Stimulated activated CD8-positive, alpha-beta memory T cell treated with anti-CD3 and anti-CD28 coated beads, Interleukin-15, amount 100 ng/mL, for 4 hours (primary cell): ENCODE results near the gene TNMD.
A peak's percentile ranks its signal among the peaks of the same experiment; 100 is the strongest.
"Not testable (repeated sequence)": the region's sequence is repeated elsewhere in the genome, so short reads cannot be mapped to it uniquely, and the experiment has no call there.

Source experiments
- DNase-seq, 2 donors: peaks; one replicate each; pipeline ENCODE4 v3.0.0-alpha.2; 2020; ENCODE audit warnings: low read depth in 2 of 2

Gene TNMD

DNA sequence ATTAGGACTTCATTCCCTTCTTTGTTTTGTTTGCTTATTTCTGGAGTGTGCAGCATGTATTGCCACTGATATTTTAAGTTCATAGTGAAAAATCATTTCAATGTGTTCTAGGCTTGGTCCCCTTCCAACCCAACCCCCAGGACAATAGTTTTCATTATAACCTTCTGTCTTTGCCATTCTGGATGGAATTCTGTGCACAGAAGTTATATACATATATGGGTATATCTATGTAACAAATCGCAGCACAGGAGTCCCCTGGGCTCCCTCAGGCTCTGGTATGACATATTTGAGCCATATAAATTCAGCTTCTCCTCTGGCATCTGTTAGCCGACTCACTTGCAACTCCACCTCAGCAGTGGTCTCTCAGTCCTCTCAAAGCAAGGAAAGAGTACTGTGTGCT, at the start of gene TNMD:
Gene TNMD, plus strand, starts transcription at position 326 of the 400 bp plus-strand sequence. CDS start 83 bp downstream, outside the sequence.
- DNase-seq, result no peak

- DNase-seq, result not testable (repeated sequence)
Observed at GRCh38 chrX:100565534-100565933, 19.2 kb upstream of the TNMD start.

GRCh38 chrX:100586747-100587146, 2.0 kb downstream of the TNMD start:
- DNase-seq, result no peak

DNA sequence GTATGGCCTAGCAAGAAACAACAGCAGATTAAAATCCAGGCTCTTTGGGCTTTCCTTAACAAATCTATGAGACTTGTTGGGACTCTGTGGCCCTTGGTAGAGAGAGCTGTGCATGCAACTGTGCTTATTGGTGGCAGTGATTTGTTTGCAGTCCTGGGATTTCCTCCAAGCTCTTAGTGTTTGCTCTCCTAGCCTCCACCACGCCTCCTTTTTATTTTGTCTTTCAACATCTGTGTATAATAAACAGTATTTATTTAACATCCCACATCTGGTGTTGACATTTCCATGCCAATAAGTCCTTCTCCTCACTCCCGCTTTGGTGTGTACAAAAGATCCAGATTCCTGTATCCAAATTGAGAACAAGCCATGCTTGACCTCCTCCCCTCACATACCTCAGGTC, 3.1 kb downstream of the TNMD start:
- DNase-seq, result no peak

DNA sequence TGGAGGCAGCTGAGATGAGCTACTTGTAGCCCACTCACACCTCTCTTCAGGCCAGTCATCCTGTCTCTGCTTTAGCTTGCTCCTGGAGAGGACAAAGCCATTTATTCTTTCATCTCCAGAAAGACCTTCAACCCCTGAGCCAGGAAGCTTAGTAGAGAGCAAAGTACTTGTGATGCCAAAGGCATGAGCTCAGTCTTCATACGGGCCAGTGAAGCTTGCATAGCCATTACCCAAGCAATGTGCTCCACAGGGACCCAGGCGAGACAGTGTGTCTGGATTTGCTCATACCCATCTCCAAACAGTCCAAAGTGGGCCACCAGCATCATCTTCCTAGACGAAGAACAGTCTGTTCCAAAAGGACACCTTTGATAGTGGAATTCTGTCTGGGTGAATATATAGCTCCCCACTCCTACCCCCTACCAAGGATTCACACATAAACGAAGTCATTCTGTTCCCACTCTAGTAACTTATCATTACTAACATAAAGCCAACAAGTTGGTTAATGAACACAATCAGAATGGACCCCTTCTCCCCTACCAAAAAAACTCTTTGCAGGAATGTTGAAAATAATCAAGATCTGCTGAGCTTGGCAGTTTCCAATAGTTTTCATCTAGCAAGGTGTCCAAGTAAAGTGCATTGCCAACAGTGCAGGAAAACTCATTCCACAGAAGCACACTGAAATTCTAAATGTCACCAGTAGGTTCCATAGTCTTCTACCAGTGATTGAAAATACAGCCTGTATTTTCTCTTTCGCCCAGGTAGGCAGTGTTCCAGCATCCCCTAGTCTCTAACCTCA, 6.7 kb downstream of the TNMD start:
- no peak for DNase-seq

- DNase-seq, result no peak
Observed at GRCh38 chrX:100593126-100593525, 8.4 kb downstream of the TNMD start.

DNA sequence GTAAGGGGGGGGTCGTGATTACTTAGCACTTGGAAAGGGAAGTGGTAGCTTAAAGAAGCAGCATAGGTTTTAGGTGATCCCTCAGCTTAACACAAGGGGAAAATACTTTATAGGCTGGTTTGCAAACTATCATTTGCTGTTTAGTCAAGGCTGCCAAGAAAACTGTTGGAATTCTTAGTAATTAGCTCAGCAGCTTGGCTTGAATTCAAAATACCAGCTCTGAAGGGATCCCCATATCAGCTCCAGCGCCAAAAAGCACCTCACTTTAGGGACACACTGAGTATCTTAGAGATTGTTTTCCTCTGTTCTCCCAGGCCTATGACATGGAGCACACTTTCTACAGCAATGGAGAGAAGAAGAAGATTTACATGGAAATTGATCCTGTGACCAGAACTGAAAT, 8.8 kb downstream of the TNMD start:
- no peak for DNase-seq

- no peak for DNase-seq
Observed at GRCh38 chrX:100596601-100597000, 11.9 kb downstream of the TNMD start.

DNA sequence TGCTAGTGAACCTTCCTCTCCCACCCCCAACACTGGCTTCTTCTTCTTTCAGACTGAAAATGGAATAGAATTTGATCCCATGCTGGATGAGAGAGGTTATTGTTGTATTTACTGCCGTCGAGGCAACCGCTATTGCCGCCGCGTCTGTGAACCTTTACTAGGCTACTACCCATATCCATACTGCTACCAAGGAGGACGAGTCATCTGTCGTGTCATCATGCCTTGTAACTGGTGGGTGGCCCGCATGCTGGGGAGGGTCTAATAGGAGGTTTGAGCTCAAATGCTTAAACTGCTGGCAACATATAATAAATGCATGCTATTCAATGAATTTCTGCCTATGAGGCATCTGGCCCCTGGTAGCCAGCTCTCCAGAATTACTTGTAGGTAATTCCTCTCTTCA, 14.7 kb downstream of the TNMD start:
- no peak for DNase-seq

DNA sequence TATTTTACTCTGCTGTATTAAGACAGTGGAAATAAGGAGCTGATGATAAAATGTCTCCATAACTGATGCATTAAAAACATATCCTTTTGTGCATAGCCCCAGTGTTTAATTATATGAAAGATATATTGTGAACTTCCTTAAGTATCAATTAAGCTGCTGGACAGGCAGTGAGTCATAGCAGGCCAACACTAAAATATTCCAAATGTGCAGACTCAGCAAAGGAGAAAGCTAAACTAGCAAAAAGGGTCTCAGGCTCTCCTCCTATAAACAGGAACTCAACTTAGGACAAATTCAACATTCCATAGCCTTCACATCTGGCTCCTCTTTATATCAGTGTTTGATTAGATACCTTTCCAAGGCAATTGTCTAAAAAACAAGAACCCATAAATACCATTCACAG, 15.6 kb downstream of the TNMD start:
- no peak for DNase-seq

GRCh38 chrX:100600758-100601157, 16.0 kb downstream of the TNMD start:
- DNase-seq, result no peak

- no peak for DNase-seq
Observed at GRCh38 chrX:100606753-100607152, 22.0 kb downstream of the TNMD start.

DNA sequence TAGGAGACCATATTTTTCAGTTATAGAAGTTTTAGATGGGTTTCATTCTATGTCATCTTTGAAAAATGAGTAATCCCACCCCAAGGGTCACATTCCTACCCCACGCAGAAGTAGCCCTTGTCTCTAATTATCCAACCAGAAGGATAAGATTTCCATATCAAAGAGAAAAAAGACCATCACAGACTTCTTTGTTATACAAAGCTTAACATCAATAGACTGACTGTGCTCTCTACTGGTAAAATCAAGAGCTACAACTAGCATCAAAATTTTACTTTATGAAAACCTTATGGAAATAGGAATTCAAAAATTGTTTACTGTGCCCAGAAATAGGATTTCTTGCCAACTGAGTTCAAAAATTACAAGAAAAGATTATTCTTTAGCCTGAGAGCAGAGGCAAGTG, 24.9 kb downstream of the TNMD start:
- no peak for DNase-seq

GRCh38 chrX:100611951-100612350, 27.2 kb downstream of the TNMD start:
- DNase-seq, result no peak

DNA sequence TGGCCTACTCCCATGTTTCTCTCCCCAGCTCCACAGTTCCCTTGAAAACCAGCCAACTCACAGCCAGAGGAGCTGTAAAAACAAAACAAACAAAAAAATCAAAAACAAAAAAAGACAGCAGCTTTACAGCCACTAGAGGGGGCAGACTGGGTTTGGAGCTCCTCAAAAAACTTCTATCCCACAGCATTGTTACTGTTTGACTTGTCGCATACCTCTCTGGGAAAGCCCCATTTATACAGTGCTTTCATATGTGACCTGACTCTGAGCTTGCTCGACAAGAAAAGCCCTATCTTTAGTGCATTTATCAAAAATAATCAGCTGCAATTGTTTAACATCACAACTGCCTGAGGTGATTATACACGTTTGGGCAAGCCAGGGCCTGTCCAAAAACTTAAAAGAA, 30.3 kb downstream of the TNMD start:
- DNase-seq, result no peak

DNA sequence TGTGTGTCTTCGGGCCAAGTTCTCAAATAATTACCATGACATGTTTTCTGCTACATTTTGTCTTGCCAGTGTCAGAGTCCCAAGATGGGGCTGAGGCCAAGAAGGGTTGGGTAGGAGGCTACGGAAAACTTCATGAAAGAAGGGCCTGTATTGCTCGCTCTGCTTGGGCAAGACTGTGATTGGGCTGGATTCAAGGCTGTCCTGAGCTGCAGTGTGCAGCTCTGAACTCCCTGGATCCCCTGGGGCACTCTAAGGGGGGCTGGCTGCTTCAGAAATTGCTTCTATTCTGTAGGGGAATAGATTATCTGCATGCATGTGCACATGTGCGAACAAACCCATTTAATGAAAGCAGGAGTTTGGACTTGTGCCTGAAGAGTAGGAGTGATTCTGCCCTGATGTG, 38.3 kb downstream of the TNMD start:
- DNase-seq, result no peak

DNA sequence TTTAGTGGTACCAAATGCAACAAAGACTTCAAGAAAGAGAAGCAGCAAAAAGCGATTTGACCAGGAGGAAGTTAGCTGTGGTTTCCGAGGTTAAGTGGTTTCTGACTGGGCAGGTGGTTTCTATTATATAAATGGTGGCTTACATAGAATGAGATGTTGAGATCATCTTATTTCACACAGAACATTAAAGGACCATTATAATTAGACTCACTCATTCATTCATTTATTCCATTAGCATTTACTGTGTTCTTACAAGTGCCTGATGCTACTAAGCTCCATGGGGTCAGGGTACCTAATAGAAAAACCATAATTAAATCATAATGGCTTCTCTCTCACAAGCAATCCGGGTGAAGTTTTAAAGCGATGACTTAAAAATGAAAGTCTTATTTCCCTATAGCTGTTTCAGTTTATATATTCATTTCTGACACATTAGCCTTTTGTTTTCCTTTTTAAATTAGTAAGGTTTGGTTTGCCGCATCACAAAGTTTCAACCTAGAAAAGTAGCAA, 41.3 kb downstream of the TNMD start:
- DNase-seq, result no peak

GRCh38 chrX:100635040-100635439, 50.3 kb downstream of the TNMD start:
- no peak for DNase-seq

DNA sequence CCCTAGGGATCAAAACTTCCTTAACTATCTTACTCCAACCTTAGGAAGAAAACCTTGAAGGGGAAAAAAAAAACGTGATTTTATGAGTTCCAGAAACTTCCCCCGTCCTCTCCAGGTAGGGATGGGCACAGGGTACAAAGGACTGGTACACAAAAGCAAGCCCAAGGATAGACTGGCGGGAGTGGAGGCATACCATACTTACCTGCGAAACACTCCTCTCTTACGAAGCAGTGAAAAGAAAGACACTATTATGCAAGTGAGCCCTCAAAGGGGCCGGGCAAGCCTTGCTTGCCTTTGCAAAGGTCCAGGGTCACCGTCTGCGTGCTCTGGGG, 51.2 kb downstream of the TNMD start:
- DNase-seq, result no peak

DNA sequence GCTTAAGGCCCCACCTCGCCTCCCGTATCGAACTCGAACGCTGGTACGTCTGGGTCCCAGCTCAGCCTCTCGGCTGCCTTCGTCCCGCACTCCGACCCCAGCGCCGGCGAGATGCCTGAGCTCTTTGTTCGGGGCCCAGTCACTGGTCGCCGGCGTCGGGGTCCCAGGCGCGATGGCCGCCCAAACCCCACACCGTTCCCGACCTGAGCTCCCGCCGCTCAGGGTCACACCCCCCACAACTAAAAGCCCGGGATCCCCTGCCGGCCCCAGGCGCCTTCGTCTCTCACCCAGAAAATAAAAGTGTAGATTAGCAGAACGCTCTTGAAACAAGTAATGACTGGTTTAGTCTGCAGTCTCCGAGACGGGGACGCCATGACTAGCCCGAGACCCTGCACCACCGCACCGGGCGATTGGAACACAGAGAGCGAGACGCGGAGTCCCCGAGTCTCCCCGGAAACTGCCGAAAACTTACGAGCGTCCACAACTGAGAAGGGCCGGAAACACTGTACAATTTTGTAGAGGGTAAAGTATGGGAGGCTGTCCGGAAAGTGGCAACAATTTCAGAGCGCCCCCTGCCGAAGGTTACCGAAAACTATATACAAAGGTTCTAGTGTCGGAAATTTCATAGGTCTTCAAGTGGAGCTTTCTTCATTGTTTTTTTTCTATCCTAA, 51.7 kb downstream of the TNMD start, which contains the start of gene TSPAN6:
Gene TSPAN6, minus strand, starts transcription at position 486 of the 671 bp plus-strand sequence. Its CDS starts 112 bp downstream, at position 374.
- peak; percentile 28 to 29 for DNase-seq

DNA sequence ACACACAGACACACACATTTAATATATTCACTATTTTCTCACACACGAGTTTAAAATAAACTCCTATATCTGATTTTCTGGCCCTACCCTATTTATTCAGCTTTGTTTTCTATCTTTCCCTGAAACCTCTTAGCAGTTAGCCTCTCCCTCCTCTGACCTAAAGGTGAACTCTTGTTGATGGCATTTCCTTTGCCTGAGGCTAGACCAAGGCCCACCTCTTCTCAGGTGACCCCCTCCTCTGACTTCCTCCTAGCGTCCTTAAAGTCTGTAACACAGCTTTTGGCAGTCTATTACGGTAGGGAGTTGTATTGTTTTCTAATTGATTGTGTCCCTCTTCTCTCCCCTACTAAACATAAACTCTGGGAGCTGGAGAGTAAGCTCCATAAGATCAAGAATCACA, 57.6 kb downstream of the TNMD start:
- no peak for DNase-seq

- no peak for DNase-seq
Observed at GRCh38 chrX:100643212-100643611, 58.5 kb downstream of the TNMD start.
